GM18520 (cell line): ENCODE data around the gene RIMBP2.

Source experiments
- ATAC-seq: cut with Tn5 transposase; IDR thresholded peaks from one replicate; pipeline ENCODE4 v1.9.1; 2021; ENCODE audit not compliant: unreplicated experiment

The RIMBP2 gene

DNA sequence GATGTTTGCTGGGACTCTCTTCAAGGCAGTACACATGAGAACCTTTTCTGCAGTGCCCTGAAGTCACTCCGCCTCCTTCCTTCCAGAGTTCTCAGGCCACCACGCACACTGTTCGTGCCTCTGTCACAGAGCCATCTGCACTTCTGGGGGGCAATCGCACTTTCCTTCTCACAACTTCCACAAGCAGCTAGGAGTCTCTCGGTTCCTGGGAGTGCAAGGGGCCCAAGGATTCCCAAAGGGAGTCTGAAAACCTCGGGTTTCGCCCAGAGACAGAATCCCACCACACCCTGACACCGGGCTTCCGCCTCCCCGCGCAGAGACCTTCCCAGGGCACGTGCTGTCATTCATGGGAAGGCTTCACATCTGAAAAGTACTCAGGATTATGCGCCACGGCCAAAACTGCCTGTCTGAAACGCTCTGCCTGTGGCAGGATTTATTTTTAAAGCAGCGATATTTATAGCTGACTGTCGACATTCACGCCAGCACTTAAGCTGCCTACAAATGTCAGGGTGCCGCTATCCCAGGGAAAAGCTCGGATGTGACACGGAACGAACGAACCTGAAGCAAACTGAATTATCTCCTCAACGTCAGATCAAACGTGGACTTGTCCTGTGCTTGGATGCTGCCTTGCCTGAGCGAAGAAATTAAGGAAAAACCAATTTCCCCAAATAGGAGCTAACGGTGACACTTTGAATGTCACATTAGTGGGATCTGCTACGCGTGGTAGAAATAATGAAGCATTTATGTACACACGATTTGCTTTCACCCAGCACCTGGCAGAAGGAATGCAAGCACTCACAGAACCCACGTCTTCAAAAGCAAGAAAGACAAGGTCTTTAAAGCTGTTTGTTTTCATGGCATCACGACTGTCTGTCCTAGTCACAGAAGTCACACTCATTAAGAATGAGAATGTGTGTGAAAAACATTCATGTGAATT lies 224.4 kb downstream of the RIMBP2 start:
- ATAC-seq, result no peak

DNA sequence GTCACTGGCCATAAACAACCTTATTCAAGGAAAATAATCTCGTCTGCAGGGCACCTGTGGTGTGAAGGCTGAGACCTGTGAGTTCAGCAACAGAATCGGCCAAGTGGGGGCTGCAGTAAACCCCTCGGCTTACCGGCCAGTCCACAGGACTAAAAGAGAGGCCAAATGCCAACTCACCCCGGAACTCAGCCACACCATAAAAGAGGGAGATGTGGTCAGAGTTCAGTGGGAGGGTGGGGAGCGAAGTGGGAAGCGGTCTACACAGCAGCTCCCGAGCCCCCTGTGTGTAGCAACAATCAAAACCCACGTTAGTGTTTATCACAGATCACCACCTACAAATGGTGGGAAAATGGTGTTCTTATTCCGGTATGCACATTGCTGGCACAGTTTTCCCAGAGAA lies 225.4 kb downstream of the RIMBP2 start:
- no peak for ATAC-seq

- no peak for ATAC-seq
Measured at GRCh38 chr12:130489293-130489692, 226.8 kb downstream of the RIMBP2 start.

GRCh38 chr12:130488358-130488710 lies 227.8 kb downstream of the RIMBP2 start:
- no peak for ATAC-seq

- ATAC-seq, result no peak
Measured at GRCh38 chr12:130487636-130488357, 228.3 kb downstream of the RIMBP2 start.

GRCh38 chr12:130486891-130487416 lies 229.1 kb downstream of the RIMBP2 start:
- no peak for ATAC-seq

DNA sequence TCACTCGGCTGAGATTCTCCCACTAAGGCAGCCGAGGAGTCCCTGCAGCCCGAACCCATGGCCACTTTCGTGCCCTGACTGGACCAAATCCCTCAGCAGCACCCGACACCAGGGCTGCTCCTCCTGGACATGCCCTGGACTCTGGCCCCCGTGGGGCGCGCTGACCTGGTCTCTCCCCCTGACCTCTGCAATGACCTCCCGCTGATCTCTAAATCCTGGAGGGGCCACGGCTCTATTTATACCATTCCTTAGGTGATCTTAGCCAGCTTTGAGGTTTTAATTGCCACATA lies 230.0 kb downstream of the RIMBP2 start:
- no peak for ATAC-seq

DNA sequence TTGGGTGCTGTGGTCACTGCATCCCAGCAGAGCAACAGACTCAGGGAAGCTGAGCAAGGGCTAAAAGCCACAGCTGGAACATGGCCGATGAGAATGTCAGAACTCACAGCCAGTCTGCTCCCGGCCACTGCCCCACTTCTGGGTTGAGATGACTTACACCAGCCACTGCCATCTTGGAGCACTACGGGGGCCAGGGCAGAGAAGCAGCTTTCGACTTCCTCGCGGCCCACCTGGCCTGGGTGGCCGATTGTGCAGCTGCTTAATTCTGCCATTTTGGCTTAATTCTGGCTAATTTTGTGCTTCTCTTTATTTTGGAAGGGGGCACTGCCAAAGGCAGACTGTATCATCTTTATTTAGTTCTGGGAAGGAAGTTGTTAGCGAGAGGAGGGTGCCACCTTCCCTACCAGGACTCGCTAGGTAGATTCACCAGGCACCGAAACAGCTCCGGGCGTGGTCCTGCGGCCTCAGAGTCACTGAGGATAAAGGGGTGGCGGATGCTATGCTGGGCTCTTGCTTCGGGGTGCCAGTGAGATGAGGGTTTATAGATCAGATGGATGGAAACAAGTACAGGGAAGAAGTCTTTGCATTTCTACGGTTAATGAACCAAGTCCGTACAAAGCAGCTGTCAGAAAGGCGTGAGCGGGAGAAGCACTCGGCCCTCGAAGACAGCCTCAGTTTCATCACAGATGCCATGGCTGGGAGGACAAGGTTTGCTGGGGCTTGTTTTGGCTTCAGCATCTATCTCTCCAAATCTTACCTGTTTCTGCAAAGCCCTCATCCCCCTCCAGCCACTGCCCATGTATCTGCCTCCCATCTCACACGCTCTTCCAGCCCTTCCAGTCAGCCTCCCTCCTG lies 230.6 kb downstream of the RIMBP2 start:
- no peak for ATAC-seq

DNA sequence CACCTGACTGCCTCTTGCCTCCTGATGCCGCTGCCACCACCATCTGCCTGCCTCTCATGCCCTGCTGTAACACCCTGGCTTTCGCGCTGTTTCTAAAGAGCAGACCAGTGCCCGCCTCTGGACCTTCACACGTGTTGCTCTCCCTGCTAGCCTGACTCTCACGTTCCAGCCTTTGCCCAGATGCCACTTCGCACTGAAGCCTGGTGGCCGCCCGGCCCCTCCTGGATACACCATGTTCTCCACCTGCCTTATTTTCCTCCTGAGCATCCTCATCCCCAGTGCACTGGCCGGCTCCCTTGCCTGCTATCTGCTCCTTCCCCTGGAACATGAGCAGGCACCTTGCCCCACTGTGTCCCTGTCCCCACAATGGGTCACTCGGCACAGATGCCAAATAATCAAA lies 231.9 kb downstream of the RIMBP2 start:
- ATAC-seq, result no peak

DNA sequence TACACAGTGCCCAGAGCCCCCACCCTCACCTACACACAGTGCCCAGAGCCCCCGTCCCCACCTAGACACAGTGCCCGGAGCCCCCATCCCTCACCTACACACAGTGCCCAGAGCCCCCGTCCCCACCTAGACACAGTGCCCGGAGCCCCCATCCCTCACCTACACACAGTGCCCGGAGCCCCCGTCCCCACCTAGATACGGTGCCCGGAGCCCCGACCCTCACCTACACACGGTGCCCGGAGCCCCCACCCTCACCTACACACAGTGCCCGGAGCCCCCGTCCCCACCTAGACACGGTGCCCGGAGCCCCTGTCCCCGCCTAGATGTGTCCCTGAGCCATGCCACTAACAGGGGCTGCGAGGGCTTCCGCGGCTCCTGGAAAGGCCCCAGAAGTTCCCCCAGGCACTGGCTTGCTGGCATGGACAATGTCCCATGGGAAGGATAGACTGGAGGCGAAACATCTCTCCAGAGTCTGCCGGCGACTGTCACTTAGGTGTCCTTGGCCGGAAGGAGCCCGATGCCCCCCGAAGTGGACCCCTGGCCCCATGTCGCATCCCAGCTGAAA lies 232.4 kb downstream of the RIMBP2 start:
- no peak for ATAC-seq

DNA sequence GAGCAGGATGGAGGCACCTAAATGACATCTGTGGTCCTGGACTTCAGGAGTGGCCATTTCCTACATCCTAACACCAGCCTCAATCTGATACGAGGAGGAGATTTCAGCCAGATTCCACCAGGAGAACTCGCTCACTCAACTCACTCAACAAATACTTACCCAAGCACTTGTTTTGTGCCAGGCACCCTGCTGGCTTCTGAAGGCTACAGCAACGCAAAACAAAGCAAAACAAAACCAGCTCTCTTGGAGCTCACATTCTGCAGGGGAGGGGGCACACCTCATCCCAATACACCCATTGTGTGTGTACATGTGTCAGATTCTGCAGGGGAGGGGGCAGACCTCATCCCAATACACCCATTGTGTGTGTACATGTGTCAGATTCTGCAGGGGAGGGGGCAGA lies 233.7 kb downstream of the RIMBP2 start:
- ATAC-seq, result no peak

GRCh38 chr12:130481392-130481879 lies 234.7 kb downstream of the RIMBP2 start:
- no peak for ATAC-seq

GRCh38 chr12:130480887-130481286 lies 235.2 kb downstream of the RIMBP2 start:
- ATAC-seq, result no peak

GRCh38 chr12:130480231-130480630 lies 235.9 kb downstream of the RIMBP2 start:
- no peak for ATAC-seq

DNA sequence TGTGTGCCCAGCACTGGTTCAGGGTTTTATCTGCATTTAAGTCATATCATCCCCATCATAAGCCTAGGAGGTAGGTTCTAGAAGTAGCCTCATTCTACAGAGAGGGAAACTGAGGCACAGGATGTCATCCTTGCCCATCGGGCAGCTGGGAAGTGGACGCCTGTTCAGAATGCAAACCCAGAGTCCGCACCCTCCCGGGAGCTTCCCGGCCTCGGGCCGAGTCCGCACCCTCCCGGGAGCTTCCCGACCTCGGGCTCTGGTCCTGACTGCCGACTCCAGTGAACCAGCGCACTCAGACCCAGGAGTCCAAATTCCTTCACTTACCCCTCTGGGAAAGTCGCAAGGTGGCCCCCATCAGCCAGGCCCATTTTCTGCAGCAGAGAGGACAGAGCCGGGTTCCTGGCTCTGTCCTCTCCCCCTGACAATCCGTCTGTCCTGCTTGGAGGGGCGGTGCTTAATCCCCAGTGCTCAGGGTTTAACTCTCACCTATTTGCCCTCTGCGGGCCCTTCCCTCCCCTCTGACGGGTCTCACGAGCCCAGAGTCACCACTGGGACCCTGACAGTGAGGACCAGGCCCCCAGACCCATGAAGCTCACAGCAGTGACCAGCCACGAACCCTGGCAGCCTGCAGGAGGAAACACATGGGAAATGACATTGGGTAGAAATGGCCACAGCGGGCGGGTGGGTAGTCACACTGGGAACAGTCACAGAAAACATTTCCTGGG lies 236.5 kb downstream of the RIMBP2 start:
- ATAC-seq, result no peak

DNA sequence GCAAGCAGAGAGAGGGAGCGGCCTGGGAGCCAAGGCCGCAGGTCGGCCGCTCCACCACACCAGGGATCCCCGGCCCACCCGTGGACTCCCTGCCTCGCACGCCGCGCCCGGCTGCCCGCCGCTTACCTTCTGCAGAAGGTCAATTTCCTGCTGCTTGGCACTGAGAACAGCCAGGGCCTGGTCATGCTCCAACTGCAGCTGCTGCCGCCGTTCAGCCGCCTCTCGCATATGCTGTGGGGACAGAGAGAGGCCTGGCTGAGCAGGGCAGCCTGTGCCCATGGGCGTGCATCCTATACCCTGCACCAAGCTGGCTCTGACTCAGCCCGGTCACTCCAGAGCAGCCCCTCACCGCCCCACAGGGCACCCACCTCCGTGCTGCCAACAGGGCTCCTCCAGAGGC lies 237.3 kb downstream of the RIMBP2 start:
- no peak for ATAC-seq

- no peak for ATAC-seq
Measured at GRCh38 chr12:130477701-130478100, 238.4 kb downstream of the RIMBP2 start.

- no peak for ATAC-seq
Measured at GRCh38 chr12:130477266-130477665, 238.8 kb downstream of the RIMBP2 start.

DNA sequence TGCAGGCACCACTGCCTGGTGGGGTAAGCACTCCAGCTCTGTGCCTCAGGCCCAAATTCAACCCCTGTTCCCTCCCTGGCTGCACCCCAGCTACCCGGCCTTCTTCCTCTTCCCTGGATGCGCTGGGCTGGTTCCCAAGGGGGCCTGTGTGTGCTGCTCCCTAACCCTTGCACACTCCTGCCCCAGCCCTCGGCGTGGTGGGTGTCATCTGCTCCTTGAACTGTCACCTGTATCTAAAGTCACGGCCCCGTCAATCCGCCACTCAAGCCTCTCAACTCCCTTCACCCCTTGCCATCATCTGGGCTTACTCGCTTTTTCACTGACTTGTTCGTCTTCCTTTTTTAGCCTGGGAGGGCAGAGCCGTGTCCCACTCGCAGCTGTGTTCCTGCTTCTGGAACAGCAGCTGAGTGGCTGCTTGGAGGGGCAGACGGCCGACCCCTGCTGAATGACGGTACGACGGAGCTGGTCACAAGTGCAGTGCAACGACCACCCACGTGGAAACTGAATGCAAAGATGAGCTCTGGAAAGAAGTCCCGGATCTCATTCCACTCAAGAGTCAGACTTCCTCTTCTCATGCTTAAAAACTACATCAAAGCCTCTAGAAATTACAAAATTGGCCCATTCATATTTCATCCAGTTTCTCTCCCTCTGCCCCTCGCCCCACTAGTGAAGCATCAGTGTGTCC lies 239.5 kb downstream of the RIMBP2 start:
- ATAC-seq, result no peak
